RWPE2 (cell line): ENCODE measurements around the gene FOXF2.

Source experiments
- ATAC-seq: fragments of 200-7000 bp; cut with Tn5 transposase; 3 replicates; pipeline ENCODE4 v1.9.1; 2021; ENCODE audit warnings: low read depth
- DNase-seq: peaks from one replicate; pipeline ENCODE4 v3.0.0-alpha.2; 2020; ENCODE audit warnings: low spot score
- H3K27ac ChIP-seq: fragments of 450-650 bp; 2 replicates; pipeline ENCODE4 v1.5.1; 2017; ENCODE audit warnings: mild to moderate bottlenecking; ENCODE audit not compliant: poor library complexity, severe bottlenecking
- H3K27me3 ChIP-seq: fragments of 250-450 bp; sonication (Bioruptor Pico); 2 replicates; pipeline ENCODE4 v1.5.1; 2021; ENCODE audit warnings: mild to moderate bottlenecking, moderate library complexity; ENCODE audit not compliant: insufficient read depth, poor library complexity, severe bottlenecking
- H3K36me3 ChIP-seq: fragments of 250-450 bp; sonication (Bioruptor Pico); 2 replicates; pipeline ENCODE4 v1.5.1; 2020; ENCODE audit warnings: low read depth, mild to moderate bottlenecking, moderate library complexity
- H3K4me1 ChIP-seq: fragments of 250-450 bp; sonication (Bioruptor Pico); 2 replicates; pipeline ENCODE4 v1.5.1; 2021; ENCODE audit warnings: mild to moderate bottlenecking, moderate library complexity; ENCODE audit not compliant: insufficient read depth, poor library complexity, severe bottlenecking
- H3K4me3 ChIP-seq: fragments of 250-450 bp; sonication (Bioruptor Pico); 2 replicates; pipeline ENCODE4 v1.5.1; 2021; ENCODE audit warnings: mild to moderate bottlenecking, moderate library complexity; ENCODE audit not compliant: severe bottlenecking
- H3K9me3 ChIP-seq: fragments of 250-450 bp; sonication (Bioruptor Pico); 2 replicates; pipeline ENCODE4 v1.5.1; 2021; ENCODE audit warnings: mild to moderate bottlenecking, moderate library complexity; ENCODE audit not compliant: severe bottlenecking
- CTCF ChIP-seq: fragments of 450-650 bp; IDR thresholded peaks from one replicate; pipeline ENCODE4 v1.5.1; 2017; ENCODE audit warnings: mild to moderate bottlenecking, moderate library complexity; ENCODE audit not compliant: poor library complexity, severe bottlenecking

The FOXF2 gene

GRCh38 chr6:1415416-1416063 lies 26.2 kb downstream of the FOXF2 start:
- DNase-seq: peak; percentile 8
- no peak overlapping the region for H3K27ac ChIP-seq
- no peaks in the 10 kb centered on the region for H3K36me3 ChIP-seq
- ATAC-seq: no peak
- no peaks in the 10 kb centered on the region for H3K9me3 ChIP-seq
- peaks cover 2% of the 10 kb centered on the region for H3K27me3 ChIP-seq
- no peaks in the 10 kb centered on the region for H3K4me1 ChIP-seq
- no peak overlapping the region for H3K4me3 ChIP-seq
- TF ChIP-seq CTCF: no peak

- H3K36me3 ChIP-seq: no peaks in the 10 kb centered on the region
- no peak for TF ChIP-seq CTCF
- no peak overlapping the region for H3K27ac ChIP-seq
- no peaks in the 10 kb centered on the region for H3K9me3 ChIP-seq
- H3K4me3 ChIP-seq: no peak overlapping the region
- DNase-seq (no peak), ATAC-seq (no peak)
- peaks cover 2% of the 10 kb centered on the region for H3K27me3 ChIP-seq
- no peaks in the 10 kb centered on the region for H3K4me1 ChIP-seq
These were observed 26.9 kb downstream of the FOXF2 start for GRCh38 chr6:1416191-1416760.

GRCh38 chr6:1416820-1417219 lies 27.4 kb downstream of the FOXF2 start:
- DNase-seq: no peak
- Histone ChIP-seq H3K27me3 (peaks cover 2% of the 10 kb centered on the region), H3K4me3 (no peak overlapping the region), H3K4me1 (no peaks in the 10 kb centered on the region), H3K36me3 (no peaks in the 10 kb centered on the region), H3K27ac (no peak overlapping the region), H3K9me3 (no peaks in the 10 kb centered on the region)
- no peak for TF ChIP-seq CTCF
- ATAC-seq: no peak

- no peaks in the 10 kb centered on the region for H3K4me1 ChIP-seq
- ATAC-seq: no peak
- H3K9me3 ChIP-seq: no peaks in the 10 kb centered on the region
- TF ChIP-seq CTCF: no peak
- no peak for DNase-seq
- H3K4me3 ChIP-seq: no peak overlapping the region
- H3K27me3 ChIP-seq: peaks cover 2% of the 10 kb centered on the region
- H3K36me3 ChIP-seq: no peaks in the 10 kb centered on the region
- no peak overlapping the region for H3K27ac ChIP-seq
These were observed 28.3 kb downstream of the FOXF2 start for GRCh38 chr6:1417718-1418117.
